Nephron progenitor cell (in vitro differentiated cells): ENCODE data around the gene BSPRY.

Experiments
- DNase-seq: peaks from one replicate; pipeline ENCODE4 v3.0.0; 2021
- H3K27ac Mint-ChIP-seq: 2 replicates; pipeline ENCODE4 v1.8.0; 2021; ENCODE audit warnings: mild to moderate bottlenecking, moderate library complexity, mixed read lengths
- H3K27me3 Mint-ChIP-seq: 2 replicates; pipeline ENCODE4 v1.8.0; 2021; ENCODE audit warnings: mild to moderate bottlenecking, low read depth, mixed read lengths; ENCODE audit not compliant: poor library complexity
- H3K36me3 Mint-ChIP-seq: 2 replicates; pipeline ENCODE4 v1.8.0; 2021; ENCODE audit warnings: low read depth, mixed read lengths
- H3K4me1 Mint-ChIP-seq: 2 replicates; pipeline ENCODE4 v1.8.0; 2021; ENCODE audit warnings: mixed read lengths
- H3K4me3 Mint-ChIP-seq: 2 replicates; pipeline ENCODE4 v1.8.0; 2021; ENCODE audit warnings: mild to moderate bottlenecking, moderate library complexity, mixed read lengths
- H3K9me3 Mint-ChIP-seq: 2 replicates; pipeline ENCODE4 v1.8.0; 2021; ENCODE audit warnings: mild to moderate bottlenecking, moderate library complexity, mixed read lengths
- TF ChIP-seq, protein P1 (sequence below): fragments of 200-600 bp; sonication (generic); IDR thresholded peaks from 2 replicates; pipeline ENCODE4 v1.5.0; 2021; ENCODE audit warnings: antibody characterized with exemption

BSPRY gene

DNA sequence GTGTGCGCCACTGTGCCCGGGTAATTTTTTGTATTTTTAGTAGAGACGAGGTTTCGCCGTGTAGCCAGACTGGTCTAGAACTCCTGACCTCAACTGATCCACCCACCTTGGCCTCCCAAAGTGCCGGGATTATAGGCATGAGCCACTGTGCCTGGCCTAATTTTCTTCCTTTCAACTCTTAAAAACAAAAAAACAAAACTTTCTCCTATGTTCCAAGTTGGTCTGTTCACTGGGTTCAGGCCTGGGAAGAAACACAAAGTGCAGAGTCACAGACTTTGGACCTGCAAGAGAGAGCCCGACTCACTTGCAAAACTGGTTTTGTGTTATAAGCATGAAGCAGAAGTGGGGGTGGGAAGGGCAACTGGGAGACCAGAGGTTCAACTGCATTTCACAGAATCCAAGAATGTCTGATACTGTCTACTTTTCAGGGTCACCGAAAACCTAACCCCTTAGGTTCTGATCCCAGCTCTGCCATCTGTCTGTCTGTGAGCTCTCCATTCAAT lies 32.6 kb downstream of the BSPRY start:
- peaks cover 4% of the 10 kb centered on the region for H3K27me3 Mint-ChIP-seq
- no peak overlapping the region for H3K27ac Mint-ChIP-seq
- H3K36me3 Mint-ChIP-seq = peaks cover 8% of the 10 kb centered on the region
- H3K4me3 Mint-ChIP-seq = no peak overlapping the region
- TF ChIP-seq, protein P1, sequence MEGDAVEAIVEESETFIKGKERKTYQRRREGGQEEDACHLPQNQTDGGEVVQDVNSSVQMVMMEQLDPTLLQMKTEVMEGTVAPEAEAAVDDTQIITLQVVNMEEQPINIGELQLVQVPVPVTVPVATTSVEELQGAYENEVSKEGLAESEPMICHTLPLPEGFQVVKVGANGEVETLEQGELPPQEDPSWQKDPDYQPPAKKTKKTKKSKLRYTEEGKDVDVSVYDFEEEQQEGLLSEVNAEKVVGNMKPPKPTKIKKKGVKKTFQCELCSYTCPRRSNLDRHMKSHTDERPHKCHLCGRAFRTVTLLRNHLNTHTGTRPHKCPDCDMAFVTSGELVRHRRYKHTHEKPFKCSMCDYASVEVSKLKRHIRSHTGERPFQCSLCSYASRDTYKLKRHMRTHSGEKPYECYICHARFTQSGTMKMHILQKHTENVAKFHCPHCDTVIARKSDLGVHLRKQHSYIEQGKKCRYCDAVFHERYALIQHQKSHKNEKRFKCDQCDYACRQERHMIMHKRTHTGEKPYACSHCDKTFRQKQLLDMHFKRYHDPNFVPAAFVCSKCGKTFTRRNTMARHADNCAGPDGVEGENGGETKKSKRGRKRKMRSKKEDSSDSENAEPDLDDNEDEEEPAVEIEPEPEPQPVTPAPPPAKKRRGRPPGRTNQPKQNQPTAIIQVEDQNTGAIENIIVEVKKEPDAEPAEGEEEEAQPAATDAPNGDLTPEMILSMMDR = no peak
- no peak for DNase-seq
- H3K4me1 Mint-ChIP-seq = peaks cover 24% of the 10 kb centered on the region
- H3K9me3 Mint-ChIP-seq = peaks cover 2% of the 10 kb centered on the region

DNA sequence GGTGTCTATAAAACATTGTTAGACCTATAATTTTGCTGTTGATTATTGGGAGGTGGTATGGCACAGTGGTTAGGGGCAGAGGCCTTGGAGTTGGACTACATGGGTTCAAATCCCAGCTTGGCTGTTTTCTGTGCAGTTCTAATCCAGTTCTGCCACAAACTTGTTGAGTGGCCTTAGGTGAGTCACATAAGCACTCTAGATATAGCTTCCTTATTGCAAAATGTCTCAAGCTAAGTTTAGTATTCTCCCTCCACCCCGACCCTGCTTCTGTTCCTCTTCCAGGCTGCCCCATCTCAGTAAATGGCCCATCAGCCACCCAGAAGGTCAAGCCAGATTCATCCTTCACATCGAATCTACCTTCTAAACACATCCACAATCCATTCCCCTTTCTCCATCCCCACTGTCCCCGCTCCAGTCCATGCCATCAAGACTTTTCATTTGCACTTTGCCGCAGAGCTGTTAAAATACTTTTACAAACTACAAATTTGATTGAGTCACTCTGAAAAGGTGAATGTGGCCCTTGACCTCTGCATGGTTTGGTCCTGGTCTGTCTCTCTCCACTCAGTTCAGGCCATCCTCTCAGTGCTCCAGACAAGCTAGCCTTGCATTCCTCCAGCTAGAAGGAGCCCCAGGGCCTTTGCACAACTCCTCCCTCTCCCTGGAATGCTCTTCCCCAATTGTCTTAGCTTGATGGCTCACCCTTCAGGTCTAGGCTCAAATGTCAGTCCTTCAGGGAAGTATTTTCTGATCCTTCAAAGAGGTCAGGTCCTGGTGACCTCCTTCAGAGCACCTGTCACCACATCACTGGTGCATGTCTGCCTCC lies 37.4 kb downstream of the BSPRY start:
- Mint-ChIP-seq H3K4me3 (no peak overlapping the region), H3K9me3 (peaks cover 3% of the 10 kb centered on the region), H3K27me3 (peaks cover 4% of the 10 kb centered on the region), H3K27ac (no peak overlapping the region), H3K36me3 (peaks cover 25% of the 10 kb centered on the region), H3K4me1 (peaks cover 7% of the 10 kb centered on the region)
- DNase-seq = no peak
- TF ChIP-seq, protein P1 = no peak

DNA sequence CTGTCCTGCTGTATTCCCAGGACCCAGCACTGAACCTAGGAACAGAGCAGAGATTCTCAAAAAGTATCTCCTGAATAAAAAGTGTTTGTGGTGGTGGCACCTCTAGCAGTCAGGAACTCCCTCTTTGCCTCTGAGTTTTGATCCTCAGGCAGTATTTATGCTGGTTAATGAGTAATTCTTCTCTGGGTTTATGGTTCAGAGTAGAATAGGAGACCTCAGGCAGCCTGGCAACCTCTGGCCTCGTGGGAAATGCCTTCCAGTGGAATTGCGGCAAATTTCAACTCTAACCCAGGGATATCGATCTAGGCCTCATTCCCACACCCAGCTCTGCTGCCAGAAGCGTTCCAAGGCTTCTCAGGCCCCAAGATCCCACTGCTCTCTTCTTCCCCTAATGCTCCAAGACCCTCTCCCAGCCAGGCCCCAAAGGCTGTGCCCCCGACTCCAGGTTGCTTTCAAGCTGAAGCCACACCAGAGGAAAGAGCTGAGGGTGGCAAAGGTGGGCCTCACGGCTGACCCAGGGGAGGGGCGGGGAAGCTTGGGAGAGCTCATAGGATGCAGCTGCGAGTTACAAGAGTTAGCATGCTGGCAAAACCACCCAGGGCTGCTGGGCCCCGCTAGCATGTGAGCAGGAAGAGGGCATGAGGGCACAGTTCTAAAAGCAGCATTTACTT lies 38.4 kb downstream of the BSPRY start:
- Mint-ChIP-seq H3K9me3 (peaks cover 3% of the 10 kb centered on the region), H3K27ac (peak overlapping the region; percentile 62)

DNA sequence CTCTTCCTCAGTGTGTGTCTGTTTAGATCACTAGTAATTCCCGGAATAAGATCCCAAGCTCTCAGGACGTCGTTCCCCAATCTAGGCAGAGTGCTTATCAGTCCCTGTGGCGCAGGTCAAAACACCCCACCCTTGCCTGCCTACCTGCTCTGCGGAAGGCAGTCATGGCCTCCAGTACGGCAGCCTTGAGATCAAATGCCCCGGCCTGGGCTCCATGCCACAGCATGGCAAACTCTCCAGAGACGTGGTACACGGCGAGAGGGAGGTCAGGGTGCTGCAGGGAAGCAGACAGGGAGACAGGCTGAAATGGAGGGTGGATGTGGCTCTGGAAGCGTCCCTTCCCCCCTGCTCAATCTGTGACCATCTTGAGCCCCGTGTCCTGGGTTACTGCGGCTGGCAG lies 39.5 kb downstream of the BSPRY start:
- Mint-ChIP-seq H3K4me1 (peaks cover 7% of the 10 kb centered on the region), H3K9me3 (peaks cover 3% of the 10 kb centered on the region), H3K4me3 (no peak overlapping the region), H3K27ac (no peak overlapping the region), H3K27me3 (peaks cover 4% of the 10 kb centered on the region), H3K36me3 (peaks cover 34% of the 10 kb centered on the region)
- no peak for DNase-seq
- TF ChIP-seq, protein P1 = no peak

More for the DNA sequence above, 38.4 kb downstream of the BSPRY start:
- Mint-ChIP-seq H3K36me3 (peaks cover 25% of the 10 kb centered on the region), H3K27me3 (peaks cover 4% of the 10 kb centered on the region), H3K4me3 (no peak overlapping the region), H3K4me1 (peaks cover 7% of the 10 kb centered on the region)
- TF ChIP-seq, protein P1 = no peak
- DNase-seq = no peak

DNA sequence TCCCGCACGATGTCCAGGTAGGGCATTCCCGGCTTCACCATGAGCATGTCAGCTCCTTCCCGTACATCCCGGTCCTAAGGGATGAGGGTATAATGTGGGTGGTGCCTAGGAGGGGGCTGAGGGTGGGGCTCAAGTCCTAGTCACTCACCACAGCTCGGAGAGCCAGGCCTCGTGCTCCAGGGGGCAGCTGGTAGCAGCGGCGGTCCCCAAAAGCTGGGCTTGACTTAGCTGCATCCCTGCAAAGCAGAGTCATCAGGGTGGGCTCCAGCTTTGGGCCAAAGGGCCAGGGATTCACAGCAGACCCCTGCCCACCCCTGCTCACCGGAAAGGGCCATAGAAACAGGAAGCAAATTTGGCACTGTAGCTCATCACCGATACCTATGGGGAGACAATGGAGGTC lies 40.1 kb downstream of the BSPRY start:
- peaks cover 3% of the 10 kb centered on the region for H3K9me3 Mint-ChIP-seq
- peaks cover 7% of the 10 kb centered on the region for H3K4me1 Mint-ChIP-seq
- H3K4me3 Mint-ChIP-seq = no peak overlapping the region
- H3K27ac Mint-ChIP-seq = no peak overlapping the region
- no peak for DNase-seq
- TF ChIP-seq, protein P1 = no peak
- peaks cover 4% of the 10 kb centered on the region for H3K27me3 Mint-ChIP-seq
- H3K36me3 Mint-ChIP-seq = peaks cover 34% of the 10 kb centered on the region
